Upper lobe of right lung (tissue), 1 donor: Measurements from ENCODE around the gene C19orf25. TPM values are rescaled to one million over a fixed set of nuclear protein-coding genes. Genes with fewer than 3 reads are reported as not detected.
A peak's percentile ranks its signal among the peaks of the same experiment; 100 is the strongest.

Experiments used
- ATAC-seq: fragments of 200-7000 bp; cut with Tn5 transposase; one replicate; pipeline ENCODE4 v1.9.1; 2020; ENCODE audit warnings: mild to moderate bottlenecking, moderate library complexity
- DNase-seq: peaks from one replicate; pipeline ENCODE4 v3.0.0-alpha.2; 2020
- H3K27ac ChIP-seq: fragments of 200-600 bp; one replicate; pipeline ENCODE4 v1.8.0; 2022
- H3K27me3 ChIP-seq: fragments of 200-600 bp; one replicate; pipeline ENCODE4 v1.8.0; 2022; ENCODE audit warnings: mild to moderate bottlenecking
- H3K36me3 ChIP-seq: fragments of 200-600 bp; one replicate; pipeline ENCODE4 v1.8.0; 2022
- H3K4me1 ChIP-seq: fragments of 200-600 bp; one replicate; pipeline ENCODE4 v1.8.0; 2022
- H3K4me3 ChIP-seq: fragments of 200-600 bp; one replicate; pipeline ENCODE4 v1.8.0; 2022; ENCODE audit warnings: mild to moderate bottlenecking
- H3K9me3 ChIP-seq: fragments of 200-600 bp; one replicate; pipeline ENCODE4 v1.8.0; 2022
- CTCF ChIP-seq: fragments of 200-600 bp; IDR thresholded peaks from one replicate; pipeline ENCODE4 v1.8.0; 2022; ENCODE audit warnings: antibody characterized with exemption
- intact Hi-C: fragments of 100-400 bp; cut with DNase I; formaldehyde crosslinking; loops from one replicate; pipeline ENCODE4 v1.11.0; 2022
- total RNA-seq: library from RNA; stranded (reverse); fragmentation: NEBNext Ultra II Directional; extraction: Animal tissue kit (Norgen Biotek cat#: 25700); gene quantifications from one replicate; pipeline ENCODE4 v1.2.1, GENCODE V29; 2021
- donor health status: DM: no; HTN: yes; CAD: no; lungs with severe emphysema.

C19orf25 gene
- total RNA-seq, 1 donor from 2014 or later, result 26.3 TPM

GRCh38 chr19:1495051-1495798, 16.2 kb upstream of the C19orf25 start:
- no peak for TF ChIP-seq CTCF
- no peak overlapping the region for H3K27ac ChIP-seq
- no peaks in the 10 kb centered on the region for H3K9me3 ChIP-seq
- DNase-seq, result no peak
- intact Hi-C loops, result no loop called here
- peaks cover 5% of the 10 kb centered on the region for H3K4me1 ChIP-seq
- H3K4me3 ChIP-seq, result no peak overlapping the region
- H3K27me3 ChIP-seq, result peaks cover 14% of the 10 kb centered on the region
- no peak for ATAC-seq
- H3K36me3 ChIP-seq, result no peaks in the 10 kb centered on the region

GRCh38 chr19:1494115-1494815, 15.2 kb upstream of the C19orf25 start:
- ATAC-seq, result no peak
- Histone ChIP-seq H3K9me3 (no peaks in the 10 kb centered on the region), H3K36me3 (no peaks in the 10 kb centered on the region), H3K27ac (no peak overlapping the region), H3K27me3 (peaks cover 14% of the 10 kb centered on the region), H3K4me1 (peaks cover 11% of the 10 kb centered on the region), H3K4me3 (no peak overlapping the region)
- intact Hi-C loops, result no loop called here
- no peak for DNase-seq
- TF ChIP-seq CTCF, result no peak

- no peak for DNase-seq
Observed at GRCh38 chr19:1492474-1493006, 13.5 kb upstream of the C19orf25 start.

GRCh38 chr19:1491849-1492170, 12.8 kb upstream of the C19orf25 start:
- Histone ChIP-seq H3K4me3 (peak overlapping the region; percentile 60), H3K4me1 (peaks cover 11% of the 10 kb centered on the region), H3K27ac (no peak overlapping the region), H3K27me3 (no peaks in the 10 kb centered on the region), H3K9me3 (no peaks in the 10 kb centered on the region), H3K36me3 (no peaks in the 10 kb centered on the region)
- ATAC-seq, result no peak
- DNase-seq, result no peak
- intact Hi-C loops, result no loop called here
- TF ChIP-seq CTCF, result no peak

More at GRCh38 chr19:1492474-1493006, 13.5 kb upstream of the C19orf25 start:
- Histone ChIP-seq H3K4me3 (no peak overlapping the region), H3K27me3 (peaks cover 7% of the 10 kb centered on the region), H3K4me1 (peaks cover 11% of the 10 kb centered on the region), H3K9me3 (no peaks in the 10 kb centered on the region), H3K27ac (no peak overlapping the region), H3K36me3 (no peaks in the 10 kb centered on the region)
- TF ChIP-seq CTCF, result no peak
- intact Hi-C loops, result no loop called here
- ATAC-seq, result no peak

- Histone ChIP-seq H3K4me1 (peaks cover 11% of the 10 kb centered on the region), H3K9me3 (no peaks in the 10 kb centered on the region), H3K27ac (peak within 1 kb of the TSS; percentile 65), H3K27me3 (no peaks in the 10 kb centered on the region), H3K36me3 (no peaks in the 10 kb centered on the region), H3K4me3 (peak within 1 kb of the TSS; percentile 62)
- DNase-seq (no peak), ATAC-seq (no peak)
- no peak for TF ChIP-seq CTCF
- intact Hi-C loops, result no loop called here
Observed at GRCh38 chr19:1491114-1491848, 12.3 kb upstream of the C19orf25 start, which contains the start of gene REEP6. Gene REEP6, plus strand, starts transcription at chr19:1491181. Its CDS starts 89 bp downstream, at chr19:1491270.
